HUES48 (cell line): ENCODE results near the gene HCST.

Source experiments
- H3K27ac ChIP-seq: one replicate; pipeline ENCODE4 v1.7.0; 2013; ENCODE audit warnings: low read depth, low read length, inconsistent platforms
- H3K27me3 ChIP-seq: 2 replicates; pipeline ENCODE4 v1.6.1; 2013; ENCODE audit warnings: mild to moderate bottlenecking, low read length; ENCODE audit not compliant: control insufficient read depth, insufficient read depth
- H3K36me3 ChIP-seq: 2 replicates; pipeline ENCODE4 v1.6.1; 2013; ENCODE audit warnings: low read length; ENCODE audit not compliant: control insufficient read depth, insufficient read depth
- H3K4me1 ChIP-seq: 2 replicates; pipeline ENCODE4 v1.6.1; 2013; ENCODE audit warnings: mild to moderate bottlenecking, low read length; ENCODE audit not compliant: control insufficient read depth, insufficient read depth
- H3K4me3 ChIP-seq: 2 replicates; pipeline ENCODE4 v1.5.1; 2013; ENCODE audit warnings: mild to moderate bottlenecking, low read depth, low read length
- H3K9ac ChIP-seq: 2 replicates; pipeline ENCODE4 v1.6.1; 2013; ENCODE audit warnings: mild to moderate bottlenecking, low read depth, low read length, moderate library complexity
- H3K9me3 ChIP-seq: 2 replicates; pipeline ENCODE4 v1.6.1; 2013; ENCODE audit warnings: low read length; ENCODE audit not compliant: control insufficient read depth, insufficient read depth

Gene HCST

GRCh38 chr19:35938282-35939224 is 36.2 kb downstream of the HCST start:
- peaks cover 19% of the 10 kb centered on the region for H3K36me3 ChIP-seq
- H3K9ac ChIP-seq: no peak overlapping the region
- no peaks in the 10 kb centered on the region for H3K27me3 ChIP-seq
- H3K9me3 ChIP-seq: no peaks in the 10 kb centered on the region
- H3K27ac ChIP-seq: no peak overlapping the region
- peaks cover 12% of the 10 kb centered on the region for H3K4me1 ChIP-seq
- peak overlapping the region; percentile 76 for H3K4me3 ChIP-seq

DNA sequence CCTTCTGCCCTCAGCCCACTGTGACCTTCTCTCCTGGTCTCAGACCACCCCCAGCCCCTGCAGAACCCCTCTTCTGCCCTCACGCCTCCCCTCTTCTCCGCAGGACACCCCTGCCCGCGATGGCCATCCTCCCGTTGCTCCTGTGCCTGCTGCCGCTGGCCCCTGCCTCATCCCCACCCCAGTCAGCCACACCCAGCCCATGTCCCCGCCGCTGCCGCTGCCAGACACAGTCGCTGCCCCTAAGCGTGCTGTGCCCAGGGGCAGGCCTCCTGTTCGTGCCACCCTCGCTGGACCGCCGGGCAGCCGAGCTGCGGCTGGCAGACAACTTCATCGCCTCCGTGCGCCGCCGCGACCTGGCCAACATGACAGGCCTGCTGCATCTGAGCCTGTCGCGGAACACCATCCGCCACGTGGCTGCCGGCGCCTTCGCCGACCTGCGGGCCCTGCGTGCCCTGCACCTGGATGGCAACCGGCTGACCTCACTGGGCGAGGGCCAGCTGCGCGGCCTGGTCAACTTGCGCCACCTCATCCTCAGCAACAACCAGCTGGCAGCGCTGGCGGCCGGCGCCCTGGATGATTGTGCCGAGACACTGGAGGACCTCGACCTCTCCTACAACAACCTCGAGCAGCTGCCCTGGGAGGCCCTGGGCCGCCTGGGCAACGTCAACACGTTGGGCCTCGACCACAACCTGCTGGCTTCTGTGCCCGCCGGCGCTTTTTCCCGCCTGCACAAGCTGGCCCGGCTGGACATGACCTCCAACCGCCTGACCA is 37.2 kb downstream of the HCST start:
- Histone ChIP-seq H3K9ac (no peak overlapping the region), H3K4me3 (no peak overlapping the region), H3K27ac (no peak overlapping the region), H3K27me3 (no peaks in the 10 kb centered on the region), H3K36me3 (peaks cover 19% of the 10 kb centered on the region), H3K4me1 (peaks cover 12% of the 10 kb centered on the region), H3K9me3 (no peaks in the 10 kb centered on the region)

- Histone ChIP-seq H3K4me3 (no peak overlapping the region), H3K27ac (no peak overlapping the region), H3K4me1 (peaks cover 12% of the 10 kb centered on the region), H3K36me3 (peaks cover 19% of the 10 kb centered on the region), H3K9ac (no peak overlapping the region), H3K9me3 (no peaks in the 10 kb centered on the region), H3K27me3 (no peaks in the 10 kb centered on the region)
Measured at GRCh38 chr19:35940078-35940775, 37.9 kb downstream of the HCST start.

DNA sequence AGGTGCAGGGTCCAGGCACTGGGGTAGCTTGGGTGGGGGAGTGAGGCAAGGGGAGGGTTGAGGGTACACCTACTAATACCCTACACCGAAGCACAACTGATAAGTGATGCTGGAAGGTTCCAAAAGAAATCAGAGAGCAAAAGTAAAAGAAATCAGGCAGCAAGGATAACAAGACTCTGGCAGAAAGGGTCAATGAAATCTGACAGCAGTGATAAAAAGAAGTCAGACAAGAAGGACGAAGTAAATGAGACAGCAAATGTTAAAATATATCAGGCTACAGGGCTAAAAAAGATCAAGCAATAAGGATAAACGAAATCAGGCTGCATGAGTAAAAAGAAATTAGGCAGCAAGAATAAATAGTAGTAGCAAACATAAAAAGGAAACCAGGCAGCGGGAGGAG is 38.5 kb downstream of the HCST start:
- Histone ChIP-seq H3K4me3 (no peak overlapping the region), H3K27ac (no peak overlapping the region), H3K27me3 (no peaks in the 10 kb centered on the region), H3K9me3 (no peaks in the 10 kb centered on the region), H3K36me3 (peaks cover 19% of the 10 kb centered on the region), H3K4me1 (peaks cover 8% of the 10 kb centered on the region; the same call in 1 of the 2 replicates), H3K9ac (no peak overlapping the region)

DNA sequence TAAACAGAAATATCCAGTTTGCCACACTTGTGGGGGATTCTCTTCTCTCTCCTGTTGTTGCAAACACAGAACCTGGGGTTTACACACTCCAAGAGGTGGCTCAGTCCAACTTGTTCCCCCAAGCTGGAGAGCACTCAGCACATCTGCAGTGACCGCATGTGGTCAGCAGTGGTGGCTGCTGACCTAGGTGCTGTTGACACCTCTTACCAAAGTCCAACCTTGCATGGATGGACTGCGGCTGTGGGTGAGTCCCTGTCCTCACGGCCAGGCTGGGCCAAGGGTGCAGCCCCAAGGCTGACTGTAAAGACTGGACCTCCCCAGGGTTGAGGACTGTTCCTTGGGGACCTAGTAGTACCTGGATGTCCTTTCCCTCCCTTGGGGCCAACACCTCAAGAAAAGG is 39.9 kb downstream of the HCST start:
- H3K36me3 ChIP-seq: peaks cover 19% of the 10 kb centered on the region
- H3K27ac ChIP-seq: no peak overlapping the region
- no peaks in the 10 kb centered on the region for H3K27me3 ChIP-seq
- no peak overlapping the region for H3K4me3 ChIP-seq
- H3K4me1 ChIP-seq: 0 out of 2 replicates have a peak, but pooled peaks cover 6% of the 10 kb centered on the region
- H3K9ac ChIP-seq: no peak overlapping the region
- no peaks in the 10 kb centered on the region for H3K9me3 ChIP-seq

DNA sequence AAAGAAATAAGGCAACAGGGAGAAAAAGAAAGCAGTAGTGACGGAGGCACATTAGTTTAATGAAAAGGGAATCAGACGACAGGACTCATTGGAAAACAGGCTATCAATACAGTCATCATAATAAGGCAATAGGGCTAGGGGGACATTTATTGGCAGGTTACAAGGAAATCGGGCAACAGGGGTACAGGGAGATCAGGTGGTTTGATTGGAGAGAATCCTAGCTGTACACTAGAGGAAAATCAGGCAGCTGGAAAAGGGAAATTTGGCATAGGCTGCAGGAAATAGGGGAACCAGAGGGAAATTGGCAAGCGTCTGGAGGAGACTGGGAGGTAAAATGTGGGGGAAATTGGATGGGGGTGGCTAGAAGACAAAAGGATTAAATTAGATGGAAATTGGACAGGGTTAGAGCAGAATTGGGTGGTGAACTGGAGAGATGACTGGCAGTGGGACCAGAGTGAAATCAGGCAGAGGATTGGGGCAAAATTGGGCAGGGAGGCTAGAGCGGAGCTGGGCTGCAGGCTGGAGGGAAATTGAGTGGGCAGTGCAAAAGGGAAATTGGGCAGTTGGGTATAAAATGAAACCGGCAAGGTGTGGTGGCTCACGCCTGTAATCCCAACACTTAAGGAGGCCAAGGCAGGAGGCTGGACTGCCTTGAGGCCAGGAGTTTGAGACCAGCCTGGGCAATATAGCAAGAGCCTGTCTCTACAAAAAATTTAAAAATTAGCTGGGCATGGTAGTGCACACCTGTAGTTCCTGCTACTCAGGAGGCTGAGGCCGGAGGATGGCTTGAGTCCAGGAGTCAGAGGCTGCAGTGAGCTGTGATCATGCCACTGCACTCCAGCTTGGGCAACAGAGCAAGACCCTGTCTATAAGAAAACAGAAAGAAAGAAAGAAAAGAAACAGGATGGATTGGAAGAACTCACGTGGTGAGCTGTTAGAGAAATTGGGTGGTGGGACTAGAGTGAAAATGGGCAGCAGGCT is 41.3 kb downstream of the HCST start:
- no peaks in the 10 kb centered on the region for H3K27me3 ChIP-seq
- H3K9me3 ChIP-seq: no peaks in the 10 kb centered on the region
- H3K4me3 ChIP-seq: no peak overlapping the region
- H3K36me3 ChIP-seq: peaks cover 19% of the 10 kb centered on the region
- no peak overlapping the region for H3K9ac ChIP-seq
- H3K27ac ChIP-seq: no peak overlapping the region
- no peaks in the 10 kb centered on the region for H3K4me1 ChIP-seq

GRCh38 chr19:35944556-35944955 is 42.2 kb downstream of the HCST start:
- no peak overlapping the region for H3K9ac ChIP-seq
- no peaks in the 10 kb centered on the region for H3K27me3 ChIP-seq
- no peak overlapping the region for H3K27ac ChIP-seq
- H3K4me3 ChIP-seq: no peak overlapping the region
- no peaks in the 10 kb centered on the region for H3K9me3 ChIP-seq
- H3K4me1 ChIP-seq: no peaks in the 10 kb centered on the region
- H3K36me3 ChIP-seq: peaks cover 18% of the 10 kb centered on the region

- no peaks in the 10 kb centered on the region for H3K9me3 ChIP-seq
Measured at GRCh38 chr19:35945121-35945790, 42.9 kb downstream of the HCST start.

GRCh38 chr19:35946203-35946602 is 43.9 kb downstream of the HCST start:
- no peaks in the 10 kb centered on the region for H3K27me3 ChIP-seq
- no peaks in the 10 kb centered on the region for H3K9me3 ChIP-seq
- no peaks in the 10 kb centered on the region for H3K4me1 ChIP-seq
- H3K36me3 ChIP-seq: peaks cover 3% of the 10 kb centered on the region; the same call in 1 of the 2 replicates
- H3K9ac ChIP-seq: no peak overlapping the region
- no peak overlapping the region for H3K27ac ChIP-seq
- H3K4me3 ChIP-seq: no peak overlapping the region

More at GRCh38 chr19:35945121-35945790, 42.9 kb downstream of the HCST start:
- no peak overlapping the region for H3K4me3 ChIP-seq
- no peak overlapping the region for H3K27ac ChIP-seq
- no peaks in the 10 kb centered on the region for H3K4me1 ChIP-seq
- no peak overlapping the region for H3K9ac ChIP-seq
- H3K36me3 ChIP-seq: peaks cover 11% of the 10 kb centered on the region
- no peaks in the 10 kb centered on the region for H3K27me3 ChIP-seq
